ENCODE results near the gene PNCK. TPM values are rescaled to one million over a fixed set of nuclear protein-coding genes. Genes with fewer than 3 reads are reported as not detected.
A peak's percentile ranks its signal among the peaks of the same experiment; 100 is the strongest.
"Not testable (repeated sequence)": the region's sequence is repeated elsewhere in the genome, so short reads cannot be mapped to it uniquely, and the experiment has no call there.

Gene PNCK
- total and polyA plus RNA-seq, 2 of the 13 experiments (the other 11 are each of a cell fraction or from before 2014, with no cell fraction given): 33.1 TPM; not detected in 1

DNA sequence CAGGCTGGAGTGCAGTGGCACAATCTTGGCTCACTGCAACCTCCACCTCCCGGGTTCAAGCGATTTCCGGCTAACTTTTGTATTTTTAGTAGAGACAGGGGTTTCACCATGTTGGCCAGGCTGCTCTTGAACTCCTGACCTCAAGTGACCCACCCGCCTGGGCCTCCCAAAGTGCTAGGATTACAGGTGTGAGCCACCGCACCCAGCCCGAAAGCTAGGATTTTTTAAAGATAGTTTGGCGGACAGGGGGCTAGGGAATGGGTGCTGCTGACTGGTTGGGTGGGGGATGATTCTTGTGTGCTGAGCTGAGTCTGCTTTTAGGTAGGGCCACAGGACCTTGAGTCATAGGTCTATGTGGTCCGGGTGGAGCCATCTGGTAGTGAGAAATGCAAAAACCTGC is 9.9 kb upstream of the PNCK start:
- POLR2A ChIA-PET; H3K9ac ChIP-seq (ENCODE audit: insufficient read depth, low read depth, low read length); H3K36me3 ChIP-seq (replicated peaks in 1 of 2; ENCODE audit: control insufficient read depth in 1 of 2, insufficient read depth in 2 of 2, low read length in 2 of 2); FAIRE-seq; H3K79me2 ChIP-seq (ENCODE audit: insufficient read depth, low read length); BruUV-seq (replicated peaks); intact Hi-C loops (cut with micrococcal nuclease; ENCODE audit: unreplicated experiment); DNase-seq (ENCODE audit: low spot score); H3K4me2 ChIP-seq (ENCODE audit: low read depth, low read length); ATAC-seq; H3K9me3 ChIP-seq (ENCODE audit: low read length); H2AFZ ChIP-seq (ENCODE audit: low read length); in situ Hi-C loops (cut with HindIII; ENCODE audit: extremely low pct_ligation_motif_present, low pct_unique_long_range_greater_than_20kb); CTCF ChIA-PET (ENCODE audit: low intra/inter-chr PET ratio, low total read pairs); H3K27me3 ChIP-seq (ENCODE audit: control insufficient read depth in 1 of 2, insufficient read depth in 2 of 2, low read length in 2 of 2); H4K20me1 ChIP-seq (ENCODE audit: insufficient read depth, low read length); H3K4me3 ChIP-seq (replicated peaks in 1 of 3; ENCODE audit: insufficient read depth in 1 of 3, low read depth in 2 of 3, low read length in 3 of 3): not testable (repeated sequence)
- Histone ChIP-seq H3K4me1 (ENCODE audit: insufficient read depth, low read length) (peaks cover 35% of the 10 kb centered on the region), H3K27ac (ENCODE audit: extremely low read length, insufficient read depth, low read length) (peak overlapping the region; percentile 55)
- peak; percentile 44; the same call in 1 of the 2 replicates for TF ChIP-seq ZNF460 (CRISPR knock-in tag; IDR thresholded peaks at IDR 0.05; ENCODE audit: borderline replicate concordance)
- 100% methylated on average over 8 of the region's 8 CpGs for WGBS (ENCODE audit: low lambda C conversion rate)

GRCh38 chrX:153681175-153681574 is 7.6 kb upstream of the PNCK start:
- TF ChIP-seq, protein P1, sequence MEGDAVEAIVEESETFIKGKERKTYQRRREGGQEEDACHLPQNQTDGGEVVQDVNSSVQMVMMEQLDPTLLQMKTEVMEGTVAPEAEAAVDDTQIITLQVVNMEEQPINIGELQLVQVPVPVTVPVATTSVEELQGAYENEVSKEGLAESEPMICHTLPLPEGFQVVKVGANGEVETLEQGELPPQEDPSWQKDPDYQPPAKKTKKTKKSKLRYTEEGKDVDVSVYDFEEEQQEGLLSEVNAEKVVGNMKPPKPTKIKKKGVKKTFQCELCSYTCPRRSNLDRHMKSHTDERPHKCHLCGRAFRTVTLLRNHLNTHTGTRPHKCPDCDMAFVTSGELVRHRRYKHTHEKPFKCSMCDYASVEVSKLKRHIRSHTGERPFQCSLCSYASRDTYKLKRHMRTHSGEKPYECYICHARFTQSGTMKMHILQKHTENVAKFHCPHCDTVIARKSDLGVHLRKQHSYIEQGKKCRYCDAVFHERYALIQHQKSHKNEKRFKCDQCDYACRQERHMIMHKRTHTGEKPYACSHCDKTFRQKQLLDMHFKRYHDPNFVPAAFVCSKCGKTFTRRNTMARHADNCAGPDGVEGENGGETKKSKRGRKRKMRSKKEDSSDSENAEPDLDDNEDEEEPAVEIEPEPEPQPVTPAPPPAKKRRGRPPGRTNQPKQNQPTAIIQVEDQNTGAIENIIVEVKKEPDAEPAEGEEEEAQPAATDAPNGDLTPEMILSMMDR (CRISPR knock-in tag; IDR thresholded peaks at IDR 0.05): peak; percentile 15; the same call in 1 of the 2 replicates
- TF ChIP-seq ZNF484 (CRISPR knock-in tag; IDR thresholded peaks at IDR 0.05; ENCODE audit: borderline replicate concordance, low read depth) (no peak), FOSL1 (CRISPR knock-in tag; IDR thresholded peaks at IDR 0.05; ENCODE audit: borderline replicate concordance) (no peak)
- TF ChIP-seq, protein P2, sequence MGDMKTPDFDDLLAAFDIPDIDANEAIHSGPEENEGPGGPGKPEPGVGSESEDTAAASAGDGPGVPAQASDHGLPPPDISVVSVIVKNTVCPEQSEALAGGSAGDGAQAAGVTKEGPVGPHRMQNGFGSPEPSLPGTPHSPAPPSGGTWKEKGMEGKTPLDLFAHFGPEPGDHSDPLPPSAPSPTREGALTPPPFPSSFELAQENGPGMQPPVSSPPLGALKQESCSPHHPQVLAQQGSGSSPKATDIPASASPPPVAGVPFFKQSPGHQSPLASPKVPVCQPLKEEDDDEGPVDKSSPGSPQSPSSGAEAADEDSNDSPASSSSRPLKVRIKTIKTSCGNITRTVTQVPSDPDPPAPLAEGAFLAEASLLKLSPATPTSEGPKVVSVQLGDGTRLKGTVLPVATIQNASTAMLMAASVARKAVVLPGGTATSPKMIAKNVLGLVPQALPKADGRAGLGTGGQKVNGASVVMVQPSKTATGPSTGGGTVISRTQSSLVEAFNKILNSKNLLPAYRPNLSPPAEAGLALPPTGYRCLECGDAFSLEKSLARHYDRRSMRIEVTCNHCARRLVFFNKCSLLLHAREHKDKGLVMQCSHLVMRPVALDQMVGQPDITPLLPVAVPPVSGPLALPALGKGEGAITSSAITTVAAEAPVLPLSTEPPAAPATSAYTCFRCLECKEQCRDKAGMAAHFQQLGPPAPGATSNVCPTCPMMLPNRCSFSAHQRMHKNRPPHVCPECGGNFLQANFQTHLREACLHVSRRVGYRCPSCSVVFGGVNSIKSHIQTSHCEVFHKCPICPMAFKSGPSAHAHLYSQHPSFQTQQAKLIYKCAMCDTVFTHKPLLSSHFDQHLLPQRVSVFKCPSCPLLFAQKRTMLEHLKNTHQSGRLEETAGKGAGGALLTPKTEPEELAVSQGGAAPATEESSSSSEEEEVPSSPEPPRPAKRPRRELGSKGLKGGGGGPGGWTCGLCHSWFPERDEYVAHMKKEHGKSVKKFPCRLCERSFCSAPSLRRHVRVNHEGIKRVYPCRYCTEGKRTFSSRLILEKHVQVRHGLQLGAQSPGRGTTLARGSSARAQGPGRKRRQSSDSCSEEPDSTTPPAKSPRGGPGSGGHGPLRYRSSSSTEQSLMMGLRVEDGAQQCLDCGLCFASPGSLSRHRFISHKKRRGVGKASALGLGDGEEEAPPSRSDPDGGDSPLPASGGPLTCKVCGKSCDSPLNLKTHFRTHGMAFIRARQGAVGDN (CRISPR knock-in tag; IDR thresholded peaks at IDR 0.05): peak; percentile 39
- no peak overlapping the region for H3K4me3 ChIP-seq (replicated peaks in 1 of 3; ENCODE audit: insufficient read depth in 1 of 3, low read depth in 2 of 3, low read length in 3 of 3)
- peaks cover 46% of the 10 kb centered on the region for H3K4me1 ChIP-seq (ENCODE audit: insufficient read depth, low read length)

More at GRCh38 chrX:153681175-153681574, 7.6 kb upstream of the PNCK start:
- no peak for ATAC-seq
- intact Hi-C loops (cut with micrococcal nuclease; ENCODE audit: unreplicated experiment): no loop called here
- FAIRE-seq: no peak
- no peak for DNase-seq (ENCODE audit: low spot score)
- Histone ChIP-seq H2AFZ (ENCODE audit: low read length) (no peak overlapping the region), H4K20me1 (ENCODE audit: insufficient read depth, low read length) (no peaks in the 10 kb centered on the region), H3K27me3 (ENCODE audit: control insufficient read depth in 1 of 2, insufficient read depth in 2 of 2, low read length in 2 of 2) (no peaks in the 10 kb centered on the region), H3K9me3 (ENCODE audit: low read length) (no peaks in the 10 kb centered on the region), H3K27ac (ENCODE audit: extremely low read length, insufficient read depth, low read length) (no peak overlapping the region), H3K9ac (ENCODE audit: insufficient read depth, low read depth, low read length) (no peak overlapping the region), H3K79me2 (ENCODE audit: insufficient read depth, low read length) (peaks cover 6% of the 10 kb centered on the region), H3K36me3 (replicated peaks in 1 of 2; ENCODE audit: control insufficient read depth in 1 of 2, insufficient read depth in 2 of 2, low read length in 2 of 2) (no peaks in the 10 kb centered on the region), H3K4me2 (ENCODE audit: low read depth, low read length) (peak overlapping the region; percentile 27; the same call in 1 of the 2 replicates)
- ChIA-PET POLR2A (no interaction called here), CTCF (ENCODE audit: low intra/inter-chr PET ratio, low total read pairs) (no interaction called here)
- 56% methylated on average over 4 of the region's 12 CpGs for WGBS (ENCODE audit: low lambda C conversion rate)
- no TSS peak for BruUV-seq (replicated peaks)
- in situ Hi-C loops (cut with HindIII; ENCODE audit: extremely low pct_ligation_motif_present, low pct_unique_long_range_greater_than_20kb): no loop called here

Measured in HepG2 (cell line).